ENCODE data around the gene PAN3.

Gene PAN3

GRCh38 chr13:28229522-28230411 lies 91.4 kb downstream of the PAN3 start:
- no peak for DNase-seq

GRCh38 chr13:28231642-28232041 lies 93.3 kb downstream of the PAN3 start:
- DNase-seq = no peak

DNA sequence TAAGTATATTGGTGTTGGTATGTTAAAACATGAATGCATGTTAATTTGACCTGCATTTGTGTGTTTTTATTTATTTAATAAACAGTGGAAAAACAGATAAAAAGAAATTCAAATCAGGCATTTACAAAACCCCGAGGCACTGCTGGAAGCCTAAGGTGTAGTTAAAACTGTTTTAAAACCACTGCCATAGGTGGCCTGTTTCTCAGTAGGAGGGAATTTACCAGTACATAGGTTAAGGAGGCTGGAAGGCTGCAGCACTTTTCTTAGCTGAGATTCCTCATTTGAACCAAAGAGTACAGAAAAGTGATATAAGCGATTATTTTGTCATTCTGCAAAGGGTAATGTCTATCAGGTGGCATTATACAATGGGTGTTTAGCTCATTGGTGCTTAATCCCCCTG lies 99.6 kb downstream of the PAN3 start:
- no peak for DNase-seq

DNA sequence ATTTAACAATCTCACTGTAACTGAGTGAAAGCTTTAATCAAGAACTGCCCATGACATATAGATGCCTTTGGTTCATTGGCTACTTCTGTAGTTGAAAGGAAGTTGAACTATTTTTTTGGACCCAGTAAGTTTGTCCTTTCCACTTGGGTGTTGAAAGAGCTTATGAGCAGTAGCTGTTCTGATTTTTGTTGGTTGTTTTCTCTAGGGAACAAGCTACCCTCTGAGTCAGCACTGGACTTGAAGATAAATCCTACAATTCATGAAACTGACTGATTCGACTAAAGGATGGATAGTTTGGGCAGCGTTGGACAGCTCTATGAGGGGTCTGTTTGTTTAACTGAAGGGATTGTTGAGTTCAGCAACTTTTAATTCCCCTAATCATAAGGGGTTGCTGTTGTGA lies 101.0 kb downstream of the PAN3 start:
- DNase-seq = peak; percentile 20

DNA sequence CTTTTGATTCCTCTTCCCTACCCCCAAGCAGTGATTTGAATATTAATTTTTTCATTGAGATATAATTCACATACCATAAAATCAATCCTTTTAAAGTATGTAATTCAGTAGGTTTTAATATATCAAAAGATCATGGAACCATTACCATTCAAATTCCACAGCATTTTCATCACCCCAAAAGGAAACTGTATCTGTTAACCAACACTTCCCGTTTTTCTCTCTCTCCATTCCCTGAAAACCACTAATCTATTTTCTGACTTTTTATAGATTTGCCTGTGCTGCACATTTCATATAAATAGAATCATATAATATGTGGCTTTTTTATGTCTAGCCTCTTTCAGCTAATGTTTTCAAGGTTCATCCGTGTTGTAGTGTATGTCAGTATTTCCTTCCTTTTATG lies 107.1 kb downstream of the PAN3 start:
- DNase-seq = peak; percentile 14

- peak; percentile 30 for DNase-seq
These were observed 108.5 kb downstream of the PAN3 start for GRCh38 chr13:28246891-28247290.

GRCh38 chr13:28248080-28248479 lies 109.7 kb downstream of the PAN3 start:
- DNase-seq = no peak

- no peak for DNase-seq
These were observed 112.2 kb downstream of the PAN3 start for GRCh38 chr13:28250542-28250941.

DNA sequence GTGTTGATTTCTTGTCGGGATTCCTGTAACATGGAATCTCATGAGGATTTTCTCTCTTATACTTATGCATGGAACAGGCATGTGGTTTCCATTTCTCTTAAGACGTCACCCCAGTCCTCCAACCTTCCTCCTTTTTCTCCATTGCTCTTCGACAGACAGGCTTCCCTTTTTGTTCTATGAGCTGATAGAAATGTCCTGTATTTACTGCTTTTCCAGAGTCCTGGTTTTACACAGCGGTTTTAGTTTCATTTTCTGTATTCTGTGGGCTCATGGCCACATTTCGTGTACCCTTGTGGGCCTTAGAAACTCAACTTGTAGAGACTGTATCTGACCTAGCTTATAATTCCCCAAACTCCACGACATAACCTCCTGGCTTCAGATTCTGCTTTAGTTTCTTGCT lies 113.1 kb downstream of the PAN3 start:
- DNase-seq = peak; percentile 76

- no peak for DNase-seq
These were observed 114.2 kb downstream of the PAN3 start for GRCh38 chr13:28252547-28252946.

DNA sequence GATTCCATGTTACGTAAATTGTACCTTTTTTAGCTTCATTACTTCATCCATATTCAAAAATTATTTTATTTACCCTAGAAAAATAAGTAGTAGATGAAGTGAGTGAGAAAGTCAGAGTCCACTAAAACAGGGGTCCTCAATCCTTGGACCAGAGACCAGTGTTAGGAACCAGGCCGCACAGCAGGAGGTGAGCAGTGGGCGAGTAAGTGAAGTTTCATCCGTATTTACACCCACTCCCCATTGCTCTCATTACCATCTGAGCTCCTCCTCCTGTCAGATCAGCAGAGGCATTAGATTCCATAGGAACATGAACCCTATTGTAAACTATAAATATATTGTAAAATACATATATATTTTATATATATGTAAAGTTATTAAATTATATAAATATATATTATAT lies 119.0 kb downstream of the PAN3 start:
- DNase-seq = no peak

DNA sequence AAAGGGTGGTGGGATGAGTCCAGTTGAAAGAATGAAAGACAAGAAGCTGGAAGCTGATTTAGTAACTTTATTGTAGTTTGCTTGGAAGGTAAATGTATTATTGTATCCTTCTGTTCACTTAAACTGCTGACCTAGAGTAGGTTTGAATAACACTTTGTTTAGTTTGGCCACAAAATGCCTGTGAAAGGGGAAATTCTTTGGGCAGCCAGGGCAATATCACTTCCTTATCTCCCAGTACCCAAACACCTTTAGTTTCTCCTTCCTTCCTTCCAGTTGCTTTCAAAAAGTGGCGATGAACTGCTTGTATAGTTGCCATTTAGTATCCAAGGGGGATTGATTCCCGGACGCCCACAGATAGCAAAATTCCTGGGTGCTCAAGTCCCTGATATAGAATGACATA lies 120.1 kb downstream of the PAN3 start:
- DNase-seq = no peak

DNA sequence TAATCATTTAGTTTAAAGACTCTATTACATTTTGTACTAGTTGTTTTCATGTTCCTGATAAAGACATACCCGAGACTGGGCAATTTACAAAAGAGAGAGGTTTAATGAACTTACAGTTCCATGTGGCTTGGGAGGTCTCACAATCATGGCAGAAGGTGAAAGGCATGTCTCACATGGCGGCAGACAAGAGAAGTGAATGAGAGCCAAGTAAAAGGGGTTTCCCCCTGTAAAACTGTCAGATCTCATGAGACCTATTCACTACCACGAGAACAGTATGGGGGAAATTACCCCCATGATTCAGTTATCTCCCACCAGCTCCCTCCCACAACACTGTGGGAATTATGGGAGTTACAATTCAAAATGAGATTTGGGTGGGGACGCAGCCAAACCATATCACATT lies 129.2 kb downstream of the PAN3 start:
- DNase-seq = no peak

DNA sequence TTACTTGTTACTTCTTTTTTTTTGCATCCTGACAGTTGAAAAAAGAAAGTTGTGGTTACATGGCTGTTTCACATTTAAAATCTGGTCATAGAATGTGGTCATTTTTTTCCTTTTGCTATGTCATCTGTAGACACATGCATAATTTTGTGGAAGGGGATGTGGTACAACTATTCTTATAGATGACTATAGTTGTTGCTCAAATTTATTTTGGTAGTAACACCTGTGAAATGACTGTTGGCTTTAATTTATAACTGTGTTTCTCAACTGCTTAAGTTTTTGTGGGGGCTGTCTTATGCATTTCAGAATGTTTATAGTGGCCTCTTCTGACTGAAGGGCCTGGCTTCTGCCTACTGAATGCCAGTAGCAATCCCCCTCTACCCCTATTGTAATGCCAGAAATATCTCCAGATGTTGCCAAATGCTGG lies 130.5 kb downstream of the PAN3 start:
- DNase-seq = peak; percentile 73

- peak; percentile 22 for DNase-seq
These were observed 132.9 kb downstream of the PAN3 start for GRCh38 chr13:28271056-28271840.

DNA sequence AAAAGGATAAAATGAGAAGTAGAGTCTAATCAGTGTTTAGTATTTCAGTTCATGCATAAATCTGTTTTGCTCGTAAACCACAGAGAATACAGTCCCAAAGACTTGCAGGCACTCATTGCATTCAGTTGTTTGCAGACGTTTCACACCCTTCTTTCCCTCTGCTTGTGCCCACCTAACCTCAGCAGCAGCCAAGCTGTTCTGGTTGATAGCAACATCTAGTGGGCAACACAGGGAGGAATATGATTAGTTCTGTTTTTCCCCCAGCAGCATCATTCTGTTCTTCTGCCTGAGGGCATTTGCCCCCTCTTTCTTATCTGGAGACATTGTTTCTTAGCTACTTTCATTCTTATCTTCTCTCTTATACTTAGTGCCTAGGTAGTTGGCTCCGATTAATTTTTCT lies 135.6 kb downstream of the PAN3 start:
- no peak for DNase-seq

- DNase-seq = peak; percentile 6
These were observed 144.1 kb downstream of the PAN3 start for GRCh38 chr13:28282451-28282850.

DNA sequence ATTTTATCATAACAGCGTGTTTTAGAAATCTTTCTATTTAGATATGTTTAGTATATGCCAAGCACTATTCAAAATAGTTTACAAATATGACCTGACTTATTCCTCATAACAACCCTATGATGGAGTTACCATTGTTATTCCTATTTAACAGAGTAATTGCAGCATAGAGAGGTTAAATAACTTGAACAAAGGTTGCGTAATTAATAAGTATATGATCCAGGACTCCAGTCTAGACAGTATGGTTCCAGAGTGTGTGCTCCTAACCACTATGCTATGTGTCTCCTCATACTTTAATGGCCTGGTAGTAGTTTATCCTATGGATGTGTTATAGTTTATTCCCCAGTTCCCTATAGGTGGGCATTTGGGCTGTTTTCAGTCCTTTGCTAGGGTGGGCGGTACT lies 145.3 kb downstream of the PAN3 start:
- DNase-seq = no peak

DNA sequence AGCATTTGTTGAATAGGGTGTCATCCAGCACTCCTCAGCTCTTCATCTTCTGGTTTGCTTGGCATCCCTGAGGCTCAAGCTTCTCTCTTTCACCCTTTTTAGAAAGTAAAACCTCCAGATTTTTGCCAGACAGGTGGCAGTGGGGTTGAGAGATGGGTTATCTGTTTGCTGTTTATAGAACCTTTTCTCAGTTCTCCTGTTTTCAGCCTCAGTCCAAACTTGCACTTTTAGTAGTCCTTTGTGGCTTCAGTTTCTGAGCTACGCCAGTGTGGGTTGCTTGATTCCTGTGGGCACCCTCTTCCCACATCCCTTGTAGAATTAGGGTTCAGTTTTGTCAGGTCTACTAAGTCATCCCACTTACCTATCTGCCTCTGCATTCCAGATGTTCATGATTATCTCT lies 147.9 kb downstream of the PAN3 start:
- DNase-seq = no peak

DNA sequence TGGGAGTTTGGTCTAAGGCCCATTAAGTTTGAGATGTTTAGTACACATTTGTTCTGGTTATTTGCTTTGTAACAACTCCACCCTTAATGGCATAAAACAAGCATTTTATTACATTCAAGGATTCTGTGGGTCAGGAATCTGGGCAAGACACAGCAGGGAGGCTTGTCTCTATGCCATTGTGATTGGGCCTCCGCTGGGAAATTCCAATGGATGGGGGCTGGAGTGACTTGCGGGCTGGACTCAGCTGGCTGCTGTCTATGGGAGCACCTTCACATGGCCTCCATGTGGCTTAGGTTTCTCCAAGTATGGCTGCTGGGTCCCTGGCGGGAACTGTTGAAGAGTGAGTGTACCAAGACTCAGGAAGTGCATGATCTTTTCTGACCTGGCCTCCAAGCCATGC lies 159.0 kb downstream of the PAN3 start:
- DNase-seq = no peak

DNA sequence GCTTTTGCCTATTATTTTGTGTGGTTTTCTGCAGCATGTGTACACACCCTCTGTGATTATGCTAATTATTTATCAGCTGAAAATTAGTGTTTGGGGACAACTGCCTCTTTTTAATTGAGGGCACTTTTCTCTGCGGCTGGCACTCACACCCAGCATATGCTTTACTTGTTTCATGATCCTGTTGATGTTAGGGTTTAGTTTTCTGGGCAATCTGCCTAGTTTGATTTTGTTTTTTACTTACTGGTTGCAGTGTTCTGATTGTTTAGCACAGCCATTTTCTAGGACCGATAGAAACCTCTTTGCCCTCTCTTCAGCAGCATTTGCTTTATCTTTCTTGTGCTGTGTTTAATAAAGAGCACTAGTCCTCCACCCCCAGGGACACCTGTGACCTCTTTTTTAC lies 161.6 kb downstream of the PAN3 start:
- DNase-seq = no peak

GRCh38 chr13:28301839-28302238 lies 163.5 kb downstream of the PAN3 start:
- DNase-seq = no peak

- no peak for DNase-seq
These were observed 168.0 kb downstream of the PAN3 start for GRCh38 chr13:28306325-28306724.

DNA sequence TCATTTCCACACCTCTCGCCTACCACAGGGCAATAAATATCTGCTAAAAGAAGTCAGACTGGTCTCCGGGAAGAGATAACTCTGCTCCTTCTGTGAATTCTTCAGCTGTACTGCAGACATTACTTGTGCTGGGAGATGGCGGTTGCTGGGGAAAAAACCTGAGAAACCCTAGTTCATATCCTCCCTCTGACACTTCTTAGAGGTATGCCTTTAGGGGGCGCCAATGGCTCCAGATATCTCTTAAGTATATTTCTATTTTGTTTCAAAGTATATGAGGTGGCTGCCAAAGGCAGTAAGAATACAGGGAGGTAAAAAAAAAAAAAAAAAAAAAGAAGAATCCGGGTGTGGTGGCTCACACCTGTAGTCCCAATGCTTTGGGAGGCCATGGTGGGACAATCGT lies 175.2 kb downstream of the PAN3 start:
- peak; percentile 55 for DNase-seq
